Colon (tissue), 2 donors: Measurements from ENCODE around the gene DAND5.

ENCODE experiments used
- FAIRE-seq: peaks from 2 replicates; lab custom pipeline; 2012; peaks lifted over from hg19 to GRCh38; lab: Jason Lieb, UNC
- donor health status: control.
- donor health status: control.

DAND5 gene, protein sequence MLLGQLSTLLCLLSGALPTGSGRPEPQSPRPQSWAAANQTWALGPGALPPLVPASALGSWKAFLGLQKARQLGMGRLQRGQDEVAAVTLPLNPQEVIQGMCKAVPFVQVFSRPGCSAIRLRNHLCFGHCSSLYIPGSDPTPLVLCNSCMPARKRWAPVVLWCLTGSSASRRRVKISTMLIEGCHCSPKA

DNA sequence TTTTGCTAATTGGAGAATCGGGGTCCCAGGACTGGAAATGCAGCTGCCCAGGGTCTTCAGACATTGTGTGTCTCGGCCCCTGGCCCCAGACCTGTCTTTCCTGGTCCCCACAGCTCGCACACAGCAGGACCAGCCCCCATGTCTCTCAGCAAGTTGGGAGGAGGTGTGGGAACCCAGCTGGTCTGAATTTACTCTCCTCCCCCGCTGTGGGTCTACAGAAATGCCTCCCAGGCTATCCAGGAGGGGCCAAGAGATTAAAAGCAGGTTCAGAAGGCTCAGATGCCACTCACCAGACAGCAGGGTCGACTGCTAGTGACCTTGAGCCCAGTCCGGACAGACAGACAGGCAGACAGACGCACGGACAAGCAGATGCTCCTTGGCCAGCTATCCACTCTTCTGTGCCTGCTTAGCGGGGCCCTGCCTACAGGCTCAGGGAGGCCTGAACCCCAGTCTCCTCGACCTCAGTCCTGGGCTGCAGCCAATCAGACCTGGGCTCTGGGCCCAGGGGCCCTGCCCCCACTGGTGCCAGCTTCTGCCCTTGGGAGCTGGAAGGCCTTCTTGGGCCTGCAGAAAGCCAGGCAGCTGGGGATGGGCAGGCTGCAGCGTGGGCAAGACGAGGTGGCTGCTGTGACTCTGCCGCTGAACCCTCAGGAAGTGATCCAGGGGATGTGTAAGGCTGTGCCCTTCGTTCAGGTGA lies at the start of gene DAND5:
Gene DAND5 (plus strand): TSS at position 285 of the 697 bp plus-strand sequence. CDS start 85 bp downstream, at position 370.
- FAIRE-seq, result no peak

DNA sequence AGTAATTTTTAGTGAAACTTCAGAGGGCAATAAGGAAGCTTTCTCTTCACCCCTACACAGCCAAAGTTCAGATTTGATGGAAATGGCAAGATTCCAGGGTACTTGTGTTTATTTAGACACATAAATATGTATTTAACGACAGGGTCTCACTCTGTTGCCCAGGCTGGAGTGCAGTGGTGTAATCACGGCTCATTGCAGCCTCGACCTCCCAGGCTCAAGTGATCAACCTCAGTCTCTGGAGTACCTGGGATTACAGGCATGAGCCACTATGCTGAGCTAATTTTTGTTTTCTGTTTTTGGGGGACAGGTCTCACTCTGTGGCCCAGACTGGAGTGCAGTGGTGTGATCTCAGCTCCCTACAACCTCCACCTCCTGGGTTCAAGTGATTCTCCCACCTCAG lies 48.3 kb upstream of the DAND5 start:
- FAIRE-seq, result no peak

DNA sequence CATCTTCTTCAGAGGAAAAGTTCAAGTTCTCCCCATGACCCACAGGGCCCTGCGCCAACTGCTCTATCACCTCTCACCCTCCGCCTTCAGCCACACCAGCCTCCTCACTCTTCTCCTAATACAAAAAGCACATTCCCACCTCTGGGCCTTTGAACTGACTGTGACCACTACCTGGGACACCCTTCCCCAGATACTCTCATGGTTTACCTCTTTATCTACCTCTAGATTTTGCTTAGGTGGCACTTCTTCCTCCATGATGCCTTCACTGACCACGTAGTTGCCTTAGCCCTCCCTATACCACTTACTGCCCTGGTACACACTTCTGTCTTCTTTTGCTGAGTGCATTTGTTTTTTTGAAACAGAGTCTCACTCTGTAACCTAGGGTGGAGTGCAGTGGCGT lies 46.4 kb upstream of the DAND5 start:
- no peak for FAIRE-seq

DNA sequence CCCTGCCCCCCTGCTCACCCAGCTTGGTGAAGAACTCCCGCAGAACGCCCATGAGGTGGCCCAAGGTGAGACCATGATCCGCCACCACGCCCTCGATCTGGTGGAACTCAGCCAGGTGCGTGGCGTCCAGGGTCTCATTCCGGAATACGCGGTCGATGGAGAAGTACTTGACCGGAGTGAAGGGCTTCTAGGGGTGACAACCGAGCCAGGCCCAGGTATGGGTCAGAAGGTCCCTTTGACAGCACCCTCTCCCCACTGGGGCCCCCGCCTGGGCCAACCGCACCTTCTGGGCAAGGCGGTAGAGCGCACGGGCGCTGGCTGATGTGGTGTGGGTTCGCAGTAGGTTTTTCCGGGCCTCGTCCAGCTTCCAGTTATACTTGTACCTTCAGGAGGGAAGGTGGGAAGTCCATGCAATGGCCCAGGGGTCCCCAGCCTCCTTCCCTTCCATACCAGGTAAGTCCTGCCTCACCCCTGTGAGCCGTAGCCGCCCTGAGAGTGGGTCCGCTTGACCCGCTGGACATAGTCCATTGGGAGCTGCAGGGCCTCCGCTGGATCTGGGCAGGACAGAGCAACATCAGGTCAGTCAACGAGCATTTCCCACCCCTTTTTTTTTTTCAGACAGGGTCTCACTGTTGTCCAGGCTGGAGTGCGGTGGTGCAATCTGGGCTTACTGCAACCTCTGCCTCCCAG lies 44.6 kb upstream of the DAND5 start:
- no peak for FAIRE-seq

DNA sequence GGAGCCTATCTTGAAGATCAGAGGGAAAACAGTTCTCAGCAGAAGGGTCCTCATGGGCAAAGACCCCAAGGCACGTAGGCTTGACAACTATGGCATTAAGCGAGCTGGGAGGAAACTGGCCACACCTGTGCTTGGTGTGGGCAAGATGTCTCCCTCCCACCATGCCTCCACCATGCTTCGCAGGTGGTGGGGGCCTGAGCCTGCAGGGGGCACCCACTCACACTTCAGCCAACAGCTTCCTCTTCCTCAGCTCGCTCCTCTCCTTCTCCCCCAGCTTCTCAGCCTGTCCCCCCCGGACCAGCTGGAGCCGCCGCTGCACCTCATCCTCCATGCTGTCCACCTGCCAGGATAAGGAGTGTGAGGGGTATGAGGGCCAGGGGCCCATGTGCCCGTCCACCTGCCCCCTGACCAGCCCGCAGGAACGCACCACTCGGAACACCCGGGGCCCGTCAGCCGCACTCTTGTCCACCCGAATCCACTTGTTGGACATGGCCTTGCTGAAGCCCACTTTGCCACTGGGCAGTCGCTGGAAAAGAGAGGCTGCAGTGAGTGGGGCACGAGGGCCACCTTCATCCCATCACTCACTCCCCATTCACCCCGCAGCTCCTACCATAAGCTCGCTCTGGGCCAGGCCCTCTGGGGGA lies 39.3 kb upstream of the DAND5 start:
- FAIRE-seq, result no peak

DNA sequence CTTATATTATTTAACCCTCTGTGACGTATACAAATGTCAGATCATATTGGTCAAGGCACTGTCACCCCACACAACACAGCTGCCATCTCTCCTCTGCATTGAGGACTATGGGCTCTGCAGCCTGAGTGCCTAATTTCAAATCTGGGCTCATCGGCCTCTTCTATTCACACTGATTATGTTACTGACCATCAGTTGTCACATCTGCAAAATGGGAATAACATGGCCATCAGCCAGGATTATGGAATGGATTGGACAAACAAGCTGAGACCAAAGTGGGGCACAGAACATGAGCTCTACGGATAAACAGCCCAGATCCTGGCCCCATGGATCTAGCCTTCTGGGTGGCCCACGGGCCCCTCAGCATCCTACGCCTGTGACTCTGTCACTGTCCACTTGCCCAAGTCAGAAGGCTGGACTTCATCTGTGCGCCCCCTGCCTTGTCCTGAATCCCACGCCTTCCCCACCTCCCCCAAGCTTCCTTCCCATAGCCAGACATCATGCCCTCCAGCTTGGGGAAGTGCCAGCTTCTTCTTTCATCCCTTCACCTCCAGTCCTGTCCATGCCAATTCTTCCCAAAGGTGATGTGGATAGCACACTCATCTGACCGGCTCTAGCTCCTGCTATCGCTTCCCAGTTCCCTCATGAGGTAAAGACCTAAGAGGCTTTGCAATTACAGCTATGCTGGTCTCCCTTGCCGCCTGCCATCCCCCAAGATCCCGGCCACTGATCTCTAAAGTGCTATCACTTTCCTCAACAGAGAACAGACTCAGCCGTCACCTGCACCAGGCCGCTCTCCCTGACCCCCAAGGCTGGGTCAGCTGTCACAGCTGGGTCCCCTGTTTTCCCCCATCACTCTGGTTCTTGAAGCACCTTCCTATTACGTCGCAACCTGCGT lies 36.7 kb upstream of the DAND5 start:
- no peak for FAIRE-seq

DNA sequence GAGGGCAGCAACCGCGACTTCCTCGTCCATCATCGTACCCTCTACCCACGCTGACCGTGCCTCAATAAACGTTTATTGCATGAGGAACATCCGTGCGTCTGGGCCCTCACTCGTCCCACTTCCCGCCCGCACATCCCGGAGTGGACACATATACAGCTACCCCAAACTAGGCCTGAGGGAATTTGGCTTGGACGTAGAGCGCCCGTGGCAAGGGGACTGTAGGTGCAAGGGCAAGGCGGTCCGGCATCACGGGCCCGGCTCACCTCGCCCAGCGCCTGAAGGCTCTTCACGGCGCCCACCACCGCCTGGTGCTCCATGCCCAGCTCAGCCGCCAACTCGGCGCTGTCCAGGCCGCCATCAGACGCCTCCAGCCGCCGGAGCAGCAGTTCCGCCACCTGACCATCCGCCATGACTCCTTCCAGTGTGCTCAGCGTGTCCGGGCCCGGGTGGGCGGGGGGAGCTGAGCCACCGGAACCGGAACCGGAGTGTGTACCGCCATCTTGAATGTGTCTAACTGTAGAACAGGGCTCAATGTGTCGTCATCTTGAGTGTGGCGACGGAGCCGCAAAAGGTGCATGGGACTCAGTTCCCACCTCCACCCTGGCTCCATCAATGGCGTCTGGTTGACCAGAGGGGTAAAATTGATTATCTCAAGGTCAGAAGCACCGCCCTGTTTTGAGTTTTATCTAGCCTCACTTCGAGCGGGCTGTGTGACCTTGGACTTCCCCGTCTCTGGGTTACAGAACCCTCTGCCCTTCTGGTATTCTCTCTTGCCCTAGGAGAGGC lies 35.9 kb upstream of the DAND5 start, which contains the start of gene FARSA:
Gene FARSA (minus strand): TSS at position 425 of the 786 bp plus-strand sequence. CDS start 15 bp downstream, at position 410.
- no peak for FAIRE-seq

DNA sequence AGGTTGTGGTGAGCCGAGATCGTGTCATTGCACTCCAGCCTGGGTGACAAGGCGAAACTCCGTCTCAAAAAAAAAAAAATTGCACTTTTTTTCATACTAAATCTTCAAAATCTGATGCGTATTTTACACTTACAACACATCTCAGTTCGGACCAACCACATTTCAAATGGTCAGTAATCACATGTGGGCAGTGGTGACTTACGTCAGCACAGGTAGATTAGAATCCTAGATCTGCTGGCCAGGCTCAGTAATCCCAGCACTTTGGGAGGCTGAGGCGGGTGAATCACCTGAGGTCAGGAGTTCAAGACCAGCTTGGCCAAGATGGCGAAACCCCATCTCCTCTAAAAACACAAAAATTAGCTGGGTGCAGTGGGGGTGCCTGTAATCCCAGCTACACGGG lies 34.3 kb upstream of the DAND5 start:
- no peak for FAIRE-seq

DNA sequence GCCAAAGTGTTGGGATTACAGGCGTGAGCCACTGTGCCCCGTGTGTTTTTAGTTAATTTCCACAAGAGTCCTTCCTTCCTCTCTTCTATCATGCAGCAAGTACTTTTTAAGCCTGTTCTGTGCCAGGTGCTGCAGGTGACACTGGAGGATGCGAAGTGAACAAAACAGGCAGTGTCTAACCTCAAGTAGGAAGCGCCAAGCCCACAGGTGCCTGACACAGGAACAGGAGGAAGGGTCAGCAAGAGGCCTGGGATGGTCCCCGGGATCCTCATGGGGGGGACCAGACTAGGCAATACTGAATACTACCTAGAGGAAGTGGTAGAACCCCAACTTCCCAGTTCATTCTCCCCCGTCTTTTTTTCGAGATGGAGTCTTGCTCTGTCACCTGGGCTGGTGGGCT lies 32.8 kb upstream of the DAND5 start:
- FAIRE-seq, result no peak

DNA sequence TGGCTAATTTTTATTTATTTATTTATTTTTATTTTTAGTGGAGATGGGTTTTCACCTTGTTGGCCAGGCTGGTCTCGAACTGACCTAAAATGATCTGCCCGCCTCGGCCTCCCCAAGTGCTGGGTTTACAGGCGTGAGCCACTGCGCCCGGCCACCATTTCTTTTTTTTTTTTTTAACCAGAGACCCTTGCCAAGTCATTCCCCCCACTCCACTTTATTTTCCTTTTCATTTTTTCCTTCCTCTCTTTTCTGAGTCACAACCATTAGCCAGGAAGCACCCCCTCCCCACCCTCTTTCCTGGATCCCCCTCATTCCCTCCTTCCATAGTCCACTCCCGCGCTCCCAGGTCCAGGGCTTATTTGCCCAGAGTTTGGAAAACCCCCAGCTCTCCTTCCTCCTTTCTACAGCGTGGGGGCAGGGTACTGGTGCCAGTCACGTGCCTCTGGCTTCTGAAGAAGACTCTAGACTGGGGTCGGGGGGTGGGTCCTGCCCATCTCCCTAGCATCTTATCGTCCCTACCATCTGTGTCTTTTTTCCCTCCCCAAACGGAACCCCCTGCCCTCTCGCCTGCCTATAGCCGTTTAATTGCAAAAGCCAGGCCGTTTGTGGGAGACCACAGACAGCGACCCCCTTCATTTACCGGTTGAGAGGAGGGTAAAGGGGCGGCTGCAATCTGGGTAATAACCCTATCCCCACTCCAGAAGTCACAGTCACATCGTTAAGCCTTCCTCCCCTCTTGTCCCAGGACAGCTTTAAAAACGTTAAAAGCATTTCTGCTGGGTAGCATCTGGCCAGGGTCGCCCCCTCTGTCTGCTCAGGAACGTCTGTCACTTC lies 32.1 kb upstream of the DAND5 start:
- FAIRE-seq, result no peak

DNA sequence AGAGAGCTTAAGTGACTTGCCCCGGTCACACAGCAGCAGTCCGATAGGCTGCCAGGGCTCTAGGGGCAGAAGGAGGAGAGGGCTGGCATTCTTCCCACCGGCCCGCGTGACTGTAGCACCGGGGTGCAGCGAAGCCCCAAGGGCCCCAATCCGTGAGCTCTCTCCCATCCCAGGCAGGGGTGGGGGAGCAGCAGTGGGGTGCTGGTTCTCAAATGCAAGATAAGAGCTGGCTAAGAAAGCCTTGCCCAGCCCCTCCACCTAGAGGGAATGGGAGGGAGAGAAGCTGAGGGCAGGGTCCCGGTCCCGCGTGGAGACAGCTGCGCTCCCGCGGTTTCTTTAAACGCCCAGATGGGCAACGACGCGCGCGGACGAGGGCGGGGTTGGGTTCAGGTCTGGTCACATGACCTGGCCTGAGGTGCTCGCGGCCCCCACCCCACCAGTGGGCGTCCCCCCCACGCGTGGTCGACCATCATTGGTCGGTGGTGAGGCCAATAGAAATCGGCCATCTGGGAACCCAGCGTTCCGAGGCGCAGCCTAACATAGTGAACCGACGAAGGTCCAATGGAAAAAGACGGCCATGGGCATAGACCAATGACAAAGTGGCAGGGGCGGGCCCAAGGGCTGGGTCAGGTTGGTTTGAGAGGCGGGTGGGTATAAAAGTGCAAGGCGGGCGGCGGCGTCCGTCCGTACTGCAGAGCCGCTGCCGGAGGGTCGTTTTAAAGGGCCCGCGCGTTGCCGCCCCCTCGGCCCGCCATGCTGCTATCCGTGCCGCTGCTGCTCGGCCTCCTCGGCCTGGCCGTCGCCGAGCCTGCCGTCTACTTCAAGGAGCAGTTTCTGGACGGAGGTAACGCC lies 31.2 kb upstream of the DAND5 start, which contains the start of gene CALR:
Gene CALR (plus strand): TSS at position 683 of the 852 bp plus-strand sequence. CDS start 71 bp downstream, at position 754.
- peak; percentile 65 for FAIRE-seq

DNA sequence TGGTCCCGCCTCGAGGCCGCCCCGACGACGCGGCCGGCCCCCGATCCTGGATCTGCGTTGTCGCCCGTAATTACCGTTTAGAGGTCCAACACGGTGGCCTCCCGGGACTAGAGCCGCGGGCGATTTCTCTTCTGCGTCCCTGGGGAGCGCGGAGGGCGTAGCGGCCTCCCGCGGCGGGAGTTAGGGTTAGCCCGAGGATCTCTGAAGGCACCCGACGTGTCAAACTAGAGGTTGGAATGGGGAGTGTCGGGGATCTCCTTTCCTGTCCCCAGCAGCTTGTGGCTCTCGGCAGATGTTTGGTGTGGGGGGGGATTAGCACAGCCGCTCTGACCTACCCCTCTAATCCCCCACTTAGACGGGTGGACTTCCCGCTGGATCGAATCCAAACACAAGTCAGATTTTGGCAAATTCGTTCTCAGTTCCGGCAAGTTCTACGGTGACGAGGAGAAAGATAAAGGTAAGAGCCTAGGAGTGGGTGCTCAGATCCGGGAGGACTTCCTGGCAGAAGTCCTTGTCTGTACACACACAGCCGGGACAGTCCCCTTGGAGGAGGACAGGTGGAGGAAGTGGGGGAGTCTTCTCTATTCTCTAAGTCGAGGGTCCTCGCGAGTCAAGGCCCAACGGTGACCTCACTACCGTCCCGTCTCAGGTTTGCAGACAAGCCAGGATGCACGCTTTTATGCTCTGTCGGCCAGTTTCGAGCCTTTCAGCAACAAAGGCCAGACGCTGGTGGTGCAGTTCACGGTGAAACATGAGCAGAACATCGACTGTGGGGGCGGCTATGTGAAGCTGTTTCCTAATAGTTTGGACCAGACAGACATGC lies 30.4 kb upstream of the DAND5 start:
- FAIRE-seq, result no peak

DNA sequence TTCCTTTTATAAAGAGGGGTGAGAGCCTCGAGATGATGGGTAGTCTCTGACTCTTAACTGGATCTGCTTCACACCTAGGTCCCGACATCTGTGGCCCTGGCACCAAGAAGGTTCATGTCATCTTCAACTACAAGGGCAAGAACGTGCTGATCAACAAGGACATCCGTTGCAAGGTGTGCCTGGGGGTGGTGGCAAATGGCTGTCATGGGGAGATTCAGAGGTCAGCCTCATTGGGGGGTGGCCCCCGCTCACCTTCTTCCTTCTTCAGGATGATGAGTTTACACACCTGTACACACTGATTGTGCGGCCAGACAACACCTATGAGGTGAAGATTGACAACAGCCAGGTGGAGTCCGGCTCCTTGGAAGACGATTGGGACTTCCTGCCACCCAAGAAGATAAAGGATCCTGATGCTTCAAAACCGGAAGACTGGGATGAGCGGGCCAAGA lies 29.4 kb upstream of the DAND5 start:
- FAIRE-seq, result no peak

DNA sequence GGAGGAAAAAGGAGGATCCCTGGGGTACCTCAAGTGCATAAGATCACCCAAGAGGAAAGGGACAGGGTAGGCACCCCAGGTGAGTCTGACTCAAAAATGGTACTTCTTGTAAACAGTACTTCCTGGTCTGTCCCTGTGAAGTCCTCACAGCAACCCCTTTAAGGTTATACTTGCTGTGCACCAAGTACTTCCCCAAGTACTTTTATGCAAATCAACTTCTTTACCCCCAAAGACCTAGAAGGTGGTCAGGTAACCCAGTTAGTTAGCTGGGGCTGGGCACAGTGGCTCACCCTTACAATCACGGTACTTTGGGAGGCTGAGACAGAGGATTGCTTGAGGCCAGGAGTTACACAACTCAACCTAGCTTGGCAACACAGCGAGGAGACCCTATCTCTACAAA lies 28.5 kb upstream of the DAND5 start:
- no peak for FAIRE-seq

DNA sequence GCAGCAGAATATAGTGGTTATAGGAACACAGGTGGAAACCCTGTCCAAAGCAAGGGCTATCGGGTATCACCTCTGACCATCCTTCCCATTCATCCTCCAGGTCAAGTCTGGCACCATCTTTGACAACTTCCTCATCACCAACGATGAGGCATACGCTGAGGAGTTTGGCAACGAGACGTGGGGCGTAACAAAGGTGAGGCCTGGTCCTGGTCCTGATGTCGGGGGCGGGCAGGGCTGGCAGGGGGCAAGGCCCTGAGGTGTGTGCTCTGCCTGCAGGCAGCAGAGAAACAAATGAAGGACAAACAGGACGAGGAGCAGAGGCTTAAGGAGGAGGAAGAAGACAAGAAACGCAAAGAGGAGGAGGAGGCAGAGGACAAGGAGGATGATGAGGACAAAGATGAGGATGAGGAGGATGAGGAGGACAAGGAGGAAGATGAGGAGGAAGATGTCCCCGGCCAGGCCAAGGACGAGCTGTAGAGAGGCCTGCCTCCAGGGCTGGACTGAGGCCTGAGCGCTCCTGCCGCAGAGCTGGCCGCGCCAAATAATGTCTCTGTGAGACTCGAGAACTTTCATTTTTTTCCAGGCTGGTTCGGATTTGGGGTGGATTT lies 25.8 kb upstream of the DAND5 start:
- FAIRE-seq, result no peak

DNA sequence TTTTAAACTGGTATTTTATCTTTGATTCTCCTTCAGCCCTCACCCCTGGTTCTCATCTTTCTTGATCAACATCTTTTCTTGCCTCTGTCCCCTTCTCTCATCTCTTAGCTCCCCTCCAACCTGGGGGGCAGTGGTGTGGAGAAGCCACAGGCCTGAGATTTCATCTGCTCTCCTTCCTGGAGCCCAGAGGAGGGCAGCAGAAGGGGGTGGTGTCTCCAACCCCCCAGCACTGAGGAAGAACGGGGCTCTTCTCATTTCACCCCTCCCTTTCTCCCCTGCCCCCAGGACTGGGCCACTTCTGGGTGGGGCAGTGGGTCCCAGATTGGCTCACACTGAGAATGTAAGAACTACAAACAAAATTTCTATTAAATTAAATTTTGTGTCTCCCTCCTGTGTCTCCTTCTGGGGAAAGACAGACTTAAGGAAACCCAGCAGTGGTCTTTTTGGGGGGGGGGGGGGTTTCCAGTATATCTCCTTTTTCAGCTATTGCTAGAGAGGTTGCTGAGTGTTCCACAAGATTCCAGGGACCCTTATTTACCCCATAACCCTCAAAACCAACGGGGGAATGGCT lies 25.2 kb upstream of the DAND5 start:
- no peak for FAIRE-seq

DNA sequence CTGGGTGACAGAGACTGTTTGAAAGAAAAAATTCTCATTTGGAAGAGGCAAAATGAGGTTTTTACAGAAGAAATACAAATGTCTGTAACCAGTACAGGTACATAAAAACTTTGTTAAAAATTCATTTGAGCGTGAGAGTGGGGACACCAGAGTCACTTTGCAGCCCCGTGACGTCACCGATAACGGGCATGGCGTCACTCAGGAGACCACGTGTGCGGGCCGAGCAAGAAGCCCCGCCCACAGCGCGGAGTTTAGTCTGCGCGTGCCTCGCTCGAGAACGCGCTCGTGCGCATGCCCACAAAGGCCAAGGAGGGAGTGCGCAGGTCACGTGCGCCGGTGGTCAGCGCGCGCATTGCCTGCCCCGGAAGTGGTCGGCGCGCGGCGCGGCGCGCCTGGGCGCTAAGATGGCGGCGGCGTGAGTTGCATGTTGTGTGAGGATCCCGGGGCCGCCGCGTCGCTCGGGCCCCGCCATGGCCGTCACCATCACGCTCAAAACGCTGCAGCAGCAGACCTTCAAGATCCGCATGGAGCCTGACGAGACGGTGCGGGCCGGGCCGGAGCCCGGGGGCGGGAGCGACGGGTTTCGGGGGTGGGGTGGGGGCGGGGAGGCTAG lies 23.8 kb upstream of the DAND5 start, which contains the start of gene RAD23A:
Gene RAD23A (plus strand): TSS at position 384 of the 613 bp plus-strand sequence. CDS start 87 bp downstream, at position 471.
- FAIRE-seq, result no peak
